HepG2 (cell line): ENCODE data around the gene CAMTA1. TPM values are rescaled to one million over a fixed set of nuclear protein-coding genes. Genes with fewer than 3 reads are reported as not detected.

Source experiments
- ATAC-seq: fragments of 200-7000 bp; cut with Tn5 transposase; 3 replicates; pipeline ENCODE4 v1.9.1; 2020; ENCODE audit warnings: mild to moderate bottlenecking, moderate library complexity
- BruUV-seq: library from RNA; stranded (reverse); fragments of 400-500 nt; replicated peaks from 2 replicates; lab custom pipeline; 2021; lab: Mats Ljungman, UMichigan
- CTCF ChIA-PET: fragments of 300-600 bp; formaldehyde crosslinking; extraction: SDS; loops from one replicate; lab custom pipeline; 2021; ENCODE audit warnings: low total read pairs, inconsistent platforms, low intra/inter-chr PET ratio; lab: Yijun Ruan, JAX
- POLR2A ChIA-PET: fragments of 350-600 bp; sonication (Branson Sonifier 250); formaldehyde crosslinking; loops from one replicate; lab custom pipeline; 2020; ENCODE audit warnings: antibody characterized with exemption, inconsistent platforms; lab: Yijun Ruan, JAX
- DNase-seq: peaks from one replicate; pipeline ENCODE4 v3.0.0-alpha.2; 2015; ENCODE audit warnings: low spot score
- FAIRE-seq: peaks from 3 replicates; lab custom pipeline; 2011; peaks lifted over from hg19 to GRCh38; lab: Jason Lieb, UNC
- H2AFZ ChIP-seq: one replicate; pipeline ENCODE4 v1.6.1; 2011; ENCODE audit warnings: low read length, inconsistent platforms
- H3K27ac ChIP-seq: fragments of 300-600 bp; 3 replicates; pipeline ENCODE4 v1.8.0; 2011; ENCODE audit warnings: mixed run types, mild to moderate bottlenecking, mixed read lengths, low read length, inconsistent platforms; ENCODE audit not compliant: insufficient read depth; ENCODE audit errors: extremely low read length
- H3K27me3 ChIP-seq, 2 experiments: fragments of 200-600 bp in 1 of 2; 2 replicates in 1 of 2; 3 replicates in 1 of 2; pipeline versions ENCODE4 v1.6.0 to v1.8.0; 2011; ENCODE audit warnings: low read length in 2 of 2, mild to moderate bottlenecking in 2 of 2, moderate library complexity in 2 of 2, inconsistent platforms in 1 of 2; ENCODE audit not compliant: insufficient read depth in 2 of 2, control insufficient read depth in 1 of 2
- H3K36me3 ChIP-seq, 2 experiments: fragments of 200-600 bp in 1 of 2; replicated peaks in 1 of 2; 2 replicates in 1 of 2; 3 replicates in 1 of 2; pipeline versions ENCODE4 v1.5.1 to v1.8.0; 2011; ENCODE audit warnings: low read length in 2 of 2, inconsistent platforms in 1 of 2; ENCODE audit not compliant: insufficient read depth in 2 of 2, control insufficient read depth in 1 of 2
- H3K4me1 ChIP-seq: 2 replicates; pipeline ENCODE4 v1.5.1; 2012; ENCODE audit warnings: low read length, inconsistent platforms; ENCODE audit not compliant: insufficient read depth
- H3K4me2 ChIP-seq: 2 replicates; pipeline ENCODE4 v1.6.0; 2011; ENCODE audit warnings: low read depth, low read length, inconsistent platforms
- H3K4me3 ChIP-seq, 3 experiments: fragments of 200-600 bp in 1 of 3; sonication (generic), shearing (Covaris generic) in 1 of 3; replicated peaks in 1 of 3; 2 replicates each; pipeline ENCODE4 v1.5.1; 2011 to 2016; ENCODE audit warnings: low read length in 3 of 3, inconsistent platforms in 2 of 3, low read depth in 2 of 3, mild to moderate bottlenecking in 2 of 3, control low read depth in 1 of 3, mixed read lengths in 1 of 3; ENCODE audit not compliant: insufficient read depth in 1 of 3
- H3K79me2 ChIP-seq: one replicate; pipeline ENCODE4 v1.6.1; 2011; ENCODE audit warnings: low read length, inconsistent platforms; ENCODE audit not compliant: insufficient read depth
- H3K9ac ChIP-seq: 2 replicates; pipeline ENCODE4 v1.6.0; 2011; ENCODE audit warnings: mild to moderate bottlenecking, low read depth, low read length, inconsistent platforms; ENCODE audit not compliant: insufficient read depth
- H3K9me3 ChIP-seq: 2 replicates; pipeline ENCODE4 v1.5.1; 2012; ENCODE audit warnings: mild to moderate bottlenecking, low read length
- H4K20me1 ChIP-seq: 2 replicates; pipeline ENCODE4 v1.6.0; 2011; ENCODE audit warnings: inconsistent platforms, mild to moderate bottlenecking, low read length, moderate library complexity; ENCODE audit not compliant: insufficient read depth
- ATF7-NPFF ChIP-seq: sonication (generic); formaldehyde crosslinking; IDR thresholded peaks from 2 replicates; pipeline ENCODE4 v1.8.1; 2023; ENCODE audit warnings: mild to moderate bottlenecking, low read depth, missing genetic modification reagents, moderate library complexity
- BORCS8-MEF2B ChIP-seq: sonication (generic); formaldehyde crosslinking; IDR thresholded peaks from 2 replicates; pipeline ENCODE4 v1.8.0; 2022; ENCODE audit warnings: mild to moderate bottlenecking, missing genetic modification reagents
- JUND ChIP-seq: sonication (generic); formaldehyde crosslinking; IDR thresholded peaks from 2 replicates; pipeline ENCODE4 v1.8.0; 2022; ENCODE audit warnings: mild to moderate bottlenecking, missing genetic modification reagents
- KDM5A ChIP-seq: fragments of 200-600 bp; sonication (generic); IDR thresholded peaks from 2 replicates; pipeline ENCODE4 v1.7.0; 2018; ENCODE audit warnings: antibody characterized with exemption, mild to moderate bottlenecking, low read length, borderline replicate concordance
- KLF12 ChIP-seq: sonication (generic); formaldehyde crosslinking; IDR thresholded peaks from 2 replicates; pipeline ENCODE4 v1.4.0; 2020; ENCODE audit warnings: missing genetic modification reagents, borderline replicate concordance
- NR1H2 ChIP-seq: sonication (generic); formaldehyde crosslinking; IDR thresholded peaks from 2 replicates; pipeline ENCODE4 v1.8.1; 2022; ENCODE audit warnings: low read depth, missing genetic modification reagents, borderline replicate concordance
- RARA ChIP-seq: IDR thresholded peaks from 2 replicates; pipeline ENCODE4 v1.6.1; 2016; ENCODE audit warnings: missing genetic modification reagents, missing compliant biosample characterization
- SPEN ChIP-seq: sonication (generic); formaldehyde crosslinking; IDR thresholded peaks from 2 replicates; pipeline ENCODE4 v1.5.1; 2020; ENCODE audit warnings: low read depth, mild to moderate bottlenecking, missing genetic modification reagents
- ZNF605 ChIP-seq: sonication (generic); formaldehyde crosslinking; IDR thresholded peaks from 2 replicates; pipeline ENCODE4 v1.8.0; 2022; ENCODE audit warnings: mild to moderate bottlenecking, missing genetic modification reagents
- ZNF615 ChIP-seq: sonication (generic); formaldehyde crosslinking; IDR thresholded peaks from 2 replicates; pipeline ENCODE4 v1.5.0; 2020; ENCODE audit warnings: mild to moderate bottlenecking, missing genetic modification reagents, borderline replicate concordance
- WGBS: methylation state at CpG from one replicate; pipeline ENCODE4 v1.1.6; 2017; ENCODE audit warnings: low lambda C conversion rate; 5-methylcytosine and 5-hydroxymethylcytosine counted together
- in situ Hi-C: cut with HindIII; loops from 2 replicates; pipeline ENCODE4 v1.10.0; 2017; ENCODE audit warnings: low pct_unique_long_range_greater_than_20kb; ENCODE audit not compliant: extremely low pct_ligation_motif_present
- intact Hi-C: fragments of 100-400 bp; cut with micrococcal nuclease; formaldehyde crosslinking; loops from one replicate; pipeline ENCODE4 v1.10.0; 2022; ENCODE audit not compliant: unreplicated experiment
- polyA plus RNA-seq, 8 experiments: library from polyadenylated mRNA; depleted of rRNA in 3 of 8; stranded (reverse) in 7 of 8; unstranded in 1 of 8; fragments of >200 nt; fragmentation: Illumina TruSeq in 4 of 8; extraction: Trizol in 4 of 8; gene quantifications; 2 replicates each; pipeline versions ENCODE4 v1.2.1 to v1.2.3, GENCODE V29; 2011 to 2016; ENCODE audit warnings: low read depth in 4 of 8, missing spikeins in 1 of 8, mixed read lengths in 1 of 8; ENCODE audit not compliant: insufficient read depth in 1 of 8
- total RNA-seq, 5 experiments: library from RNA; depleted of rRNA; stranded (reverse); fragments of >200 nt; fragmentation: Illumina TruSeq; extraction: Trizol; gene quantifications; 2 replicates each; pipeline ENCODE4 v1.2.3, GENCODE V29; 2016; ENCODE audit warnings: low read depth in 1 of 5
- TF ChIP-seq, protein P1 (sequence below): sonication (generic); formaldehyde crosslinking; conservative IDR thresholded peaks from 2 replicates; pipeline ENCODE4 v1.4.0; 2020; ENCODE audit warnings: missing genetic modification reagents
- TF ChIP-seq, protein P2 (sequence below): IDR thresholded peaks from 2 replicates; pipeline ENCODE4 v1.6.1; 2016; ENCODE audit warnings: mild to moderate bottlenecking
- TF ChIP-seq, protein P3 (sequence below): sonication (generic); formaldehyde crosslinking; IDR thresholded peaks from 2 replicates; pipeline ENCODE4 v1.8.1; 2022; ENCODE audit warnings: low read depth, mild to moderate bottlenecking, missing genetic modification reagents
- TF ChIP-seq, protein P4 (sequence below): sonication (generic); formaldehyde crosslinking; IDR thresholded peaks from 2 replicates; pipeline ENCODE4 v1.4.0; 2020; ENCODE audit warnings: missing genetic modification reagents
- TF ChIP-seq, protein P5 (sequence below): sonication (generic); formaldehyde crosslinking; IDR thresholded peaks from 2 replicates; pipeline ENCODE4 v1.5.1; 2020; ENCODE audit warnings: mild to moderate bottlenecking, missing genetic modification reagents, moderate library complexity

The CAMTA1 gene
- total and polyA plus RNA-seq, 2 of the 13 experiments (the other 11 are each of a cell fraction or from before 2014, with no cell fraction given): 25.0 to 36.4 TPM

DNA sequence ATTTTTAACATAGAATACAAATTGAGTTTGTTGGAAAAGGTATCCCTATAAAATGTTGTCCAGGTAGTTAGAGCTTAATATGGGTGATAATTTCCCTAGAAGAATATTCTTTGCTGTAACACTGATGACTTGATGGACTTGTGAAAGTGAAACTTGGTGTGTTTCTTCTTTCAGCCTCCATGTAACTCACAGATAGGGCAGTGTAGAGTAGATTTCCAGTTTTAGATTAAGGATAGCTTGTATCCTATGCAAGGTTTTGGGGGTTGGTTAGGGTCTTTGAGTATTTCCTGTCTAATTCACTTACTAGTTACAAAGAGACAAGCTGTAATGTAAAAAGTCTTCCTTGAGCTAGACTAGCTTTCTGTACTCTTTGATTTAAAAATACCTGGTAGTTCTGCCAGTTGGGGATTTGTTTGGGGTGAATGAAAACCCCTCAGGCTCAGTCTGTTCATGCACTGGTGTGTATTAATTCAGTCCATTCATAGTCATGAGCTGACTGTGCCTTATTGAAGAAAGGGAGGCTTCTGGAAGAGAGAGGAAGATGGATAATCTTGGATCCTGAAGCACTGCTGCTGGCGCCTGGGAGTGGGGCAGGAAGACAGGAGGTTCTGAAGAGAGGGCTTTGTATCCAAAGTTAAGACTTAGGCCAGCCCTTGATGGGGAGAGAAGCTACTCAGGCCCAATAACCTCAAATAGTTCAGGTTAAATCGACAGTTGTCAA lies 83.6 kb downstream of the CAMTA1 start (continued):
- TF ChIP-seq, protein P1, sequence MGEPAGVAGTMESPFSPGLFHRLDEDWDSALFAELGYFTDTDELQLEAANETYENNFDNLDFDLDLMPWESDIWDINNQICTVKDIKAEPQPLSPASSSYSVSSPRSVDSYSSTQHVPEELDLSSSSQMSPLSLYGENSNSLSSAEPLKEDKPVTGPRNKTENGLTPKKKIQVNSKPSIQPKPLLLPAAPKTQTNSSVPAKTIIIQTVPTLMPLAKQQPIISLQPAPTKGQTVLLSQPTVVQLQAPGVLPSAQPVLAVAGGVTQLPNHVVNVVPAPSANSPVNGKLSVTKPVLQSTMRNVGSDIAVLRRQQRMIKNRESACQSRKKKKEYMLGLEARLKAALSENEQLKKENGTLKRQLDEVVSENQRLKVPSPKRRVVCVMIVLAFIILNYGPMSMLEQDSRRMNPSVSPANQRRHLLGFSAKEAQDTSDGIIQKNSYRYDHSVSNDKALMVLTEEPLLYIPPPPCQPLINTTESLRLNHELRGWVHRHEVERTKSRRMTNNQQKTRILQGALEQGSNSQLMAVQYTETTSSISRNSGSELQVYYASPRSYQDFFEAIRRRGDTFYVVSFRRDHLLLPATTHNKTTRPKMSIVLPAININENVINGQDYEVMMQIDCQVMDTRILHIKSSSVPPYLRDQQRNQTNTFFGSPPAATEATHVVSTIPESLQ: no peak
- no peak for TF ChIP-seq SPEN

DNA sequence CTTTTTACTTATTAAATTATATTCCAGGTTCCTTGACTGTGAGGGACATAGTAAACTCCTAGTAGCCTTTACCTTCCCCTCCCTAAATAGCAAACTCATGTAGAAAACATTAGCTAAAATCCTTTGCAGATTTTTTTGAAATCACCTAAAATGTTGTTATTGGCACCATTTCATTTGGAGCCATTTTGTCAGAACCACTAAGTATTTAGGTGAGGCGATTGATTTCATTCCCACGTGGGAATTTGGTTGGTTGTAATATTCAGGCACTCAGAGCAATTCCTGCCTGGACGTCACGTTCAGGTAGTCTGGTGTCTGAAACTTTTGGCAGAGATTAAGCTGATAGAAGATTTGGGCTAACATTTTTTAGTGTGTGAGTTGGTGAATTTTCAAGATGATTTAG lies 84.3 kb downstream of the CAMTA1 start:
- no peak overlapping the region for H3K4me3 ChIP-seq
- intact Hi-C loops: no loop called here
- DNase-seq (no peak), ATAC-seq (no peak), FAIRE-seq (no peak)
- CTCF ChIA-PET: no interaction called here
- POLR2A ChIA-PET: no interaction called here
- no peak overlapping the region for H3K27ac ChIP-seq
- H2AFZ ChIP-seq: no peak overlapping the region
- in situ Hi-C loops: no loop called here
- H3K27me3 ChIP-seq: no peaks in the 10 kb centered on the region
- H3K9ac ChIP-seq: no peak overlapping the region
- no TSS peak for BruUV-seq
- H3K36me3 ChIP-seq: peaks cover 2 to 10% of the 10 kb centered on the region in 2 experiments; a peak in 2 of 5 replicates
- WGBS: 95% methylated on average over 4 of the region's 4 CpGs
- H3K4me2 ChIP-seq: no peak overlapping the region
- H4K20me1 ChIP-seq: no peaks in the 10 kb centered on the region
- H3K79me2 ChIP-seq: no peaks in the 10 kb centered on the region
- H3K9me3 ChIP-seq: no peaks in the 10 kb centered on the region
- no peaks in the 10 kb centered on the region for H3K4me1 ChIP-seq
- TF ChIP-seq, protein P2, sequence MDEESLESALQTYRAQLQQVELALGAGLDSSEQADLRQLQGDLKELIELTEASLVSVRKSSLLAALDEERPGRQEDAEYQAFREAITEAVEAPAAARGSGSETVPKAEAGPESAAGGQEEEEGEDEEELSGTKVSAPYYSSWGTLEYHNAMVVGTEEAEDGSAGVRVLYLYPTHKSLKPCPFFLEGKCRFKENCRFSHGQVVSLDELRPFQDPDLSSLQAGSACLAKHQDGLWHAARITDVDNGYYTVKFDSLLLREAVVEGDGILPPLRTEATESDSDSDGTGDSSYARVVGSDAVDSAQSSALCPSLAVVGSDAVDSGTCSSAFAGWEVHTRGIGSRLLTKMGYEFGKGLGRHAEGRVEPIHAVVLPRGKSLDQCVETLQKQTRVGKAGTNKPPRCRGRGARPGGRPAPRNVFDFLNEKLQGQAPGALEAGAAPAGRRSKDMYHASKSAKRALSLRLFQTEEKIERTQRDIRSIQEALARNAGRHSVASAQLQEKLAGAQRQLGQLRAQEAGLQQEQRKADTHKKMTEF (CRISPR knock-in tag): no peak
- TF ChIP-seq KLF12 (no peak), KDM5A (no peak), JUND (CRISPR knock-in tag) (no peak), RARA (no peak), BORCS8-MEF2B (CRISPR knock-in tag) (no peak), NR1H2 (no peak), ZNF615 (CRISPR knock-in tag) (no peak), ATF7-NPFF (CRISPR knock-in tag) (no peak), ZNF605 (CRISPR knock-in tag) (no peak)
- TF ChIP-seq, protein P3, sequence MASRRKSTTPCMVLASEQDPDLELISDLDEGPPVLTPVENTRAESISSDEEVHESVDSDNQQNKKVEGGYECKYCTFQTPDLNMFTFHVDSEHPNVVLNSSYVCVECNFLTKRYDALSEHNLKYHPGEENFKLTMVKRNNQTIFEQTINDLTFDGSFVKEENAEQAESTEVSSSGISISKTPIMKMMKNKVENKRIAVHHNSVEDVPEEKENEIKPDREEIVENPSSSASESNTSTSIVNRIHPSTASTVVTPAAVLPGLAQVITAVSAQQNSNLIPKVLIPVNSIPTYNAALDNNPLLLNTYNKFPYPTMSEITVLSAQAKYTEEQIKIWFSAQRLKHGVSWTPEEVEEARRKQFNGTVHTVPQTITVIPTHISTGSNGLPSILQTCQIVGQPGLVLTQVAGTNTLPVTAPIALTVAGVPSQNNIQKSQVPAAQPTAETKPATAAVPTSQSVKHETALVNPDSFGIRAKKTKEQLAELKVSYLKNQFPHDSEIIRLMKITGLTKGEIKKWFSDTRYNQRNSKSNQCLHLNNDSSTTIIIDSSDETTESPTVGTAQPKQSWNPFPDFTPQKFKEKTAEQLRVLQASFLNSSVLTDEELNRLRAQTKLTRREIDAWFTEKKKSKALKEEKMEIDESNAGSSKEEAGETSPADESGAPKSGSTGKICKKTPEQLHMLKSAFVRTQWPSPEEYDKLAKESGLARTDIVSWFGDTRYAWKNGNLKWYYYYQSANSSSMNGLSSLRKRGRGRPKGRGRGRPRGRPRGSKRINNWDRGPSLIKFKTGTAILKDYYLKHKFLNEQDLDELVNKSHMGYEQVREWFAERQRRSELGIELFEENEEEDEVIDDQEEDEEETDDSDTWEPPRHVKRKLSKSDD (CRISPR knock-in tag): no peak
- TF ChIP-seq, protein P4, sequence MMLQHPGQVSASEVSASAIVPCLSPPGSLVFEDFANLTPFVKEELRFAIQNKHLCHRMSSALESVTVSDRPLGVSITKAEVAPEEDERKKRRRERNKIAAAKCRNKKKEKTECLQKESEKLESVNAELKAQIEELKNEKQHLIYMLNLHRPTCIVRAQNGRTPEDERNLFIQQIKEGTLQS: no peak
- TF ChIP-seq, protein P5, sequence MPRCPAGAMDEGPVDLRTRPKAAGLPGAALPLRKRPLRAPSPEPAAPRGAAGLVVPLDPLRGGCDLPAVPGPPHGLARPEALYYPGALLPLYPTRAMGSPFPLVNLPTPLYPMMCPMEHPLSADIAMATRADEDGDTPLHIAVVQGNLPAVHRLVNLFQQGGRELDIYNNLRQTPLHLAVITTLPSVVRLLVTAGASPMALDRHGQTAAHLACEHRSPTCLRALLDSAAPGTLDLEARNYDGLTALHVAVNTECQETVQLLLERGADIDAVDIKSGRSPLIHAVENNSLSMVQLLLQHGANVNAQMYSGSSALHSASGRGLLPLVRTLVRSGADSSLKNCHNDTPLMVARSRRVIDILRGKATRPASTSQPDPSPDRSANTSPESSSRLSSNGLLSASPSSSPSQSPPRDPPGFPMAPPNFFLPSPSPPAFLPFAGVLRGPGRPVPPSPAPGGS (CRISPR knock-in tag): no peak
